Measurements from ENCODE around the gene RPSA.
"Not testable (repeated sequence)": the region's sequence is repeated elsewhere in the genome, so short reads cannot be mapped to it uniquely, and the experiment has no call there.

RPSA gene

DNA sequence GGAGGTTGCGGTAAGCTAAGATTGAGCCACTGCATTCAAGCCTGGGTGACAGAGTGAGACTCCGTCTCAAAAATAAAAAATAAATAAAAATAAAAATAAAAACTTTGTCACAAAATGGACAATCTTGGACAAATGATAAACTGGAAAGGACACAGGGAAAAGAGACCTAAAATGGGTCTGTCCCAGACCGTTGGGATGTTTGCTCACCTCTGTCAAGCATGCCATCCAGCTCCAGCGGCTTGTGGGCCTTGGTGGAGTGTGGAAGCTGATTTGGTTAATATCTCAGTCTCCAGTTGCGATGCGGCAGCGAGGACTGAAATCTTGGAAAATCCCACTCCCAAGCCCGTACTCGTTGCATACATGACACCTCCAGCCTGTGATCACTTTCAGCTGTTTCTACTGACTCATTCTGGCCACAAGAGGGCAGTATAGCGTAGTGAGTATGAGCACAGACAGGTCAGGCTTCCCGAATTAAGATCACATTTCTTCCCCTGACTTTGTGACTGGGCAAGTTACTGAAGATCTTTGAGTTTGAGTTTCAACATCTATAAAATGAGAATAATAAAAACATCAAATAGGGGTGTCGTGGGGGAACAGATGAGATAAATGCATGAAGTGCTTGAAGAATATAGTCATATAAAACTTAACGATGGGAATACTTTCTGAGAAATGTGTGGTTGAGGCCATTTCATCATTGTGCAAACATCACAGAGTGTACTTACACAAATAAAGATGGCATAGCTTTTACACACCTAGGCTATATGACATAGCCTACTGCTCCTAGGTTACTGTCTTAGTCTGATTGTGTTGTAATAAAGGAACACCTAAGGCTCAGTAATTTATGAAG lies 41.3 kb downstream of the RPSA start:
- H3K4me2 ChIP-seq (ENCODE audit: low read length): no peak overlapping the region
- no peaks in the 10 kb centered on the region for H3K4me1 ChIP-seq (ENCODE audit: control insufficient read depth, insufficient read depth, low read length)
- no peaks in the 10 kb centered on the region for H3K36me3 ChIP-seq (ENCODE audit: insufficient read depth, low read length)
- no peak overlapping the region for H3K4me3 ChIP-seq (ENCODE audit: low read length)
- H3K9ac ChIP-seq (ENCODE audit: low read depth, low read length): no peak overlapping the region
- H3K27me3 ChIP-seq (ENCODE audit: control insufficient read depth, insufficient read depth, low read length): peaks cover 13% of the 10 kb centered on the region
- no peaks in the 10 kb centered on the region for H3K9me3 ChIP-seq (replicated peaks; ENCODE audit: low read length)

- Histone ChIP-seq H3K4me3 (ENCODE audit: low read length) (no peak overlapping the region), H3K27me3 (ENCODE audit: control insufficient read depth, insufficient read depth, low read length) (peaks cover 11% of the 10 kb centered on the region), H3K9ac (ENCODE audit: low read depth, low read length) (no peak overlapping the region), H3K36me3 (ENCODE audit: insufficient read depth, low read length) (no peaks in the 10 kb centered on the region), H3K4me2 (ENCODE audit: low read length) (no peak overlapping the region), H3K9me3 (replicated peaks; ENCODE audit: low read length) (no peaks in the 10 kb centered on the region), H3K4me1 (ENCODE audit: control insufficient read depth, insufficient read depth, low read length) (no peaks in the 10 kb centered on the region)
These were observed 42.1 kb downstream of the RPSA start for GRCh38 chr3:39448506-39449233.

DNA sequence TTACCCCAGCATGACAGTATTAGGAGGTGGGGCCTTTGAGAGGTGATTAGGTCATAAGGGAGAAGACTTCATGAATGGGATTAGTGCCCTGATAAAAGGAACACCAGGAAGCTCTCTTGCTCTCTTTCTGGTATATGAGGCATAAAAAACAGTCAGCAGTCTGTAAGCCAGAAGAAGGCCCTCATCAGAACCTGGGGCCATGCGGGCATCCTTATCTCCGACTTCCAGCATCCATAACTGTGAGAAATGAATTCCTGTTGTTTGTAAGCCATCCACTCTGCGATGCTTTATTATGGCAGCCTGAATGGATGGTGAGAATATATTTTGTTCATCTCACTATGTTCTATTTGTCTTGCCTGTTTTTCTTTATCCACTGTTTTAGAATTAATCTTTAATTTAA lies 43.3 kb downstream of the RPSA start:
- Histone ChIP-seq H3K36me3 (ENCODE audit: insufficient read depth, low read length) (no peaks in the 10 kb centered on the region), H3K9me3 (replicated peaks; ENCODE audit: low read length) (no peaks in the 10 kb centered on the region), H3K4me2 (ENCODE audit: low read length) (no peak overlapping the region), H3K27me3 (ENCODE audit: control insufficient read depth, insufficient read depth, low read length) (peaks cover 7% of the 10 kb centered on the region), H3K4me1 (ENCODE audit: control insufficient read depth, insufficient read depth, low read length) (no peaks in the 10 kb centered on the region), H3K9ac (ENCODE audit: low read depth, low read length) (no peak overlapping the region), H3K4me3 (ENCODE audit: low read length) (no peak overlapping the region)

GRCh38 chr3:39453134-39453533 lies 46.6 kb downstream of the RPSA start:
- Histone ChIP-seq H3K4me2 (ENCODE audit: low read length) (no peak overlapping the region), H3K9ac (ENCODE audit: low read depth, low read length) (no peak overlapping the region), H3K9me3 (replicated peaks; ENCODE audit: low read length) (no peaks in the 10 kb centered on the region), H3K4me3 (ENCODE audit: low read length) (no peak overlapping the region), H3K36me3 (ENCODE audit: insufficient read depth, low read length) (no peaks in the 10 kb centered on the region), H3K27me3 (ENCODE audit: control insufficient read depth, insufficient read depth, low read length) (peaks cover 4% of the 10 kb centered on the region), H3K4me1 (ENCODE audit: control insufficient read depth, insufficient read depth, low read length) (no peaks in the 10 kb centered on the region)

GRCh38 chr3:39453872-39454271 lies 47.4 kb downstream of the RPSA start:
- not testable (repeated sequence) for H3K27me3 ChIP-seq (ENCODE audit: control insufficient read depth, insufficient read depth, low read length); H3K9me3 ChIP-seq (replicated peaks; ENCODE audit: low read length); H3K4me1 ChIP-seq (ENCODE audit: control insufficient read depth, insufficient read depth, low read length); H3K36me3 ChIP-seq (ENCODE audit: insufficient read depth, low read length); H3K9ac ChIP-seq (ENCODE audit: low read depth, low read length); H3K4me2 ChIP-seq (ENCODE audit: low read length); H3K4me3 ChIP-seq (ENCODE audit: low read length)

GRCh38 chr3:39454591-39455217 lies 48.2 kb downstream of the RPSA start:
- Histone ChIP-seq H3K4me2 (ENCODE audit: low read length) (no peak overlapping the region), H3K9ac (ENCODE audit: low read depth, low read length) (no peak overlapping the region), H3K4me1 (ENCODE audit: control insufficient read depth, insufficient read depth, low read length) (no peaks in the 10 kb centered on the region), H3K4me3 (ENCODE audit: low read length) (no peak overlapping the region), H3K27me3 (ENCODE audit: control insufficient read depth, insufficient read depth, low read length) (peaks cover 4% of the 10 kb centered on the region), H3K9me3 (replicated peaks; ENCODE audit: low read length) (no peaks in the 10 kb centered on the region), H3K36me3 (ENCODE audit: insufficient read depth, low read length) (no peaks in the 10 kb centered on the region)

DNA sequence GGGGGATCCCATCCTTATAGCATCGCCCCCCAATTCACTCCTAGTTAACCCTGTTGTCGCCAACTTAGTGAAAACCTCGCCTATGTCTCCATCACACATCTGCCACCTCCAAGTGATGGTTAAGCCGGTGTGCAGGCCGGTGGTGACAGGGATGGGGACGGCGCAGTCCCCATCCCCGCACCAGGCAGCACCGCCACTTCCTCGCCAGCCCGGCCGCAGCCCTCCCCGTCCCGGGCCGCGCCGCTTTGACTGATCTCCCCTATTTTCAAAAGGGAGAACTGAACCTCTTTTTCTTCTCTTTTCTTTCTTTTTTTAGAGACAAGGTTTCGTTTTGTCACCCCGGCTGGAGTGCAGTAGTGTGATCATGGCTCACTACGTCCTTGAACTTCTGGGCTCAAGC lies 49.6 kb downstream of the RPSA start:
- H3K4me2 ChIP-seq (ENCODE audit: low read length): no peak overlapping the region
- H3K4me1 ChIP-seq (ENCODE audit: control insufficient read depth, insufficient read depth, low read length): no peaks in the 10 kb centered on the region
- no peaks in the 10 kb centered on the region for H3K36me3 ChIP-seq (ENCODE audit: insufficient read depth, low read length)
- H3K9me3 ChIP-seq (replicated peaks; ENCODE audit: low read length): no peaks in the 10 kb centered on the region
- peaks cover 4% of the 10 kb centered on the region for H3K27me3 ChIP-seq (ENCODE audit: control insufficient read depth, insufficient read depth, low read length)
- no peak overlapping the region for H3K4me3 ChIP-seq (ENCODE audit: low read length)
- no peak overlapping the region for H3K9ac ChIP-seq (ENCODE audit: low read depth, low read length)

GRCh38 chr3:39457361-39457760 lies 50.8 kb downstream of the RPSA start:
- no peaks in the 10 kb centered on the region for H3K36me3 ChIP-seq (ENCODE audit: insufficient read depth, low read length)
- H3K4me2 ChIP-seq (ENCODE audit: low read length): no peak overlapping the region
- no peaks in the 10 kb centered on the region for H3K4me1 ChIP-seq (ENCODE audit: control insufficient read depth, insufficient read depth, low read length)
- no peak overlapping the region for H3K9ac ChIP-seq (ENCODE audit: low read depth, low read length)
- peaks cover 1% of the 10 kb centered on the region for H3K27me3 ChIP-seq (ENCODE audit: control insufficient read depth, insufficient read depth, low read length)
- H3K9me3 ChIP-seq (replicated peaks; ENCODE audit: low read length): no peaks in the 10 kb centered on the region
- no peak overlapping the region for H3K4me3 ChIP-seq (ENCODE audit: low read length)

GRCh38 chr3:39458579-39458978 lies 52.1 kb downstream of the RPSA start:
- H3K9me3 ChIP-seq (replicated peaks; ENCODE audit: low read length): not testable (repeated sequence)

GRCh38 chr3:39460677-39461076 lies 54.2 kb downstream of the RPSA start:
- H3K4me3 ChIP-seq (ENCODE audit: low read length): no peak overlapping the region
- H3K9me3 ChIP-seq (replicated peaks; ENCODE audit: low read length): no peaks in the 10 kb centered on the region
- H3K9ac ChIP-seq (ENCODE audit: low read depth, low read length): no peak overlapping the region
- H3K27me3 ChIP-seq (ENCODE audit: control insufficient read depth, insufficient read depth, low read length): peaks cover 8% of the 10 kb centered on the region
- H3K36me3 ChIP-seq (ENCODE audit: insufficient read depth, low read length): no peaks in the 10 kb centered on the region
- H3K4me1 ChIP-seq (ENCODE audit: control insufficient read depth, insufficient read depth, low read length): no peaks in the 10 kb centered on the region
- no peak overlapping the region for H3K4me2 ChIP-seq (ENCODE audit: low read length)

More at GRCh38 chr3:39458579-39458978, 52.1 kb downstream of the RPSA start:
- not testable (repeated sequence) for H3K9ac ChIP-seq (ENCODE audit: low read depth, low read length); H3K4me1 ChIP-seq (ENCODE audit: control insufficient read depth, insufficient read depth, low read length); H3K4me2 ChIP-seq (ENCODE audit: low read length); H3K4me3 ChIP-seq (ENCODE audit: low read length); H3K36me3 ChIP-seq (ENCODE audit: insufficient read depth, low read length); H3K27me3 ChIP-seq (ENCODE audit: control insufficient read depth, insufficient read depth, low read length)

Data from skeletal muscle satellite cell (primary cell).